Neural cell (in vitro differentiated cells): Measurements from ENCODE around the gene S100P. TPM values are rescaled to one million over a fixed set of nuclear protein-coding genes. Genes with fewer than 3 reads are reported as not detected.
A peak's percentile ranks its signal among the peaks of the same experiment; 100 is the strongest.

Source experiments
- H2AFZ ChIP-seq: fragments of 200-600, 300-800 bp; sonication (generic), shearing (Covaris generic); 2 replicates; pipeline ENCODE4 v1.6.0; 2014; ENCODE audit warnings: low read depth, mild to moderate bottlenecking, antibody characterized with exemption, low read length, moderate library complexity
- H3F3A ChIP-seq: fragments of 200-600 bp; shearing (Covaris generic); 2 replicates; pipeline ENCODE4 v1.6.1; 2016; ENCODE audit warnings: mild to moderate bottlenecking, moderate library complexity, mixed read lengths, antibody characterized with exemption, low read length; ENCODE audit not compliant: insufficient read depth, poor library complexity, severe bottlenecking
- H3K27ac ChIP-seq: fragments of 200-600, 300-800 bp; sonication (generic), shearing (Covaris generic); 2 replicates; pipeline ENCODE4 v1.5.1; 2014; ENCODE audit warnings: mild to moderate bottlenecking, low read length, moderate library complexity
- H3K27me3 ChIP-seq: fragments of 300-800, 200-600 bp; sonication (generic), shearing (Covaris generic); 2 replicates; pipeline ENCODE4 v1.6.0; 2014; ENCODE audit warnings: mild to moderate bottlenecking, low read depth, low read length, moderate library complexity; ENCODE audit not compliant: insufficient read depth
- H3K36me3 ChIP-seq: fragments of 300-800, 200-600 bp; sonication (generic), shearing (Covaris generic); 2 replicates; pipeline ENCODE4 v1.5.1; 2014; ENCODE audit warnings: mild to moderate bottlenecking, antibody characterized with exemption, low read length, moderate library complexity; ENCODE audit not compliant: insufficient read depth
- H3K4me2 ChIP-seq: fragments of 300-800, 200-600 bp; sonication (generic), shearing (Covaris generic); 2 replicates; pipeline ENCODE4 v1.6.0; 2014; ENCODE audit warnings: mild to moderate bottlenecking, low read length
- H3K4me3 ChIP-seq: fragments of 300-800, 200-600 bp; sonication (generic), shearing (Covaris generic); 2 replicates; pipeline ENCODE4 v1.5.1; 2014; ENCODE audit warnings: mild to moderate bottlenecking, low read length, moderate library complexity
- H3K79me2 ChIP-seq: fragments of 200-600 bp; shearing (Covaris generic); replicated peaks from 2 replicates; pipeline ENCODE4 v1.6.0; 2014; ENCODE audit warnings: mild to moderate bottlenecking, low read length, moderate library complexity; ENCODE audit not compliant: insufficient read depth
- H3K9ac ChIP-seq: fragments of 300-800, 200-600 bp; sonication (generic), shearing (Covaris generic); 2 replicates; pipeline ENCODE4 v1.6.1; 2016; ENCODE audit warnings: mild to moderate bottlenecking, low read length, mixed read lengths
- H3K9me2 ChIP-seq: fragments of 200-600 bp; shearing (Covaris generic); 2 replicates; pipeline ENCODE4 v1.6.1; 2016; ENCODE audit warnings: mild to moderate bottlenecking, low read length, mixed read lengths; ENCODE audit not compliant: insufficient read depth
- H3K9me3 ChIP-seq: fragments of 200-600, 300-800 bp; sonication (generic), shearing (Covaris generic); 2 replicates; pipeline ENCODE4 v1.6.1; 2016; ENCODE audit warnings: mild to moderate bottlenecking, mixed run types, low read length, moderate library complexity, mixed read lengths
- H4K20me1 ChIP-seq: fragments of 200-600 bp; shearing (Covaris generic); 2 replicates; pipeline ENCODE4 v1.6.1; 2016; ENCODE audit warnings: mild to moderate bottlenecking, mixed run types; ENCODE audit not compliant: insufficient read depth
- CTCF ChIP-seq: fragments of 450-650 bp; IDR thresholded peaks from 2 replicates; pipeline ENCODE4 v1.5.1; 2014; ENCODE audit warnings: antibody characterized with exemption, mild to moderate bottlenecking, moderate library complexity; ENCODE audit not compliant: poor library complexity, severe bottlenecking
- EP300 ChIP-seq: fragments of 450-650 bp; conservative IDR thresholded peaks from 2 replicates; pipeline ENCODE4 v1.6.1; 2014; ENCODE audit warnings: antibody characterized with exemption, mild to moderate bottlenecking, moderate library complexity; ENCODE audit not compliant: poor library complexity, severe bottlenecking
- EZH2 ChIP-seq: fragments of 200-600, 300-800 bp; shearing (Covaris generic), sonication (generic); IDR thresholded peaks from 2 replicates; pipeline ENCODE4 v1.6.1; 2014; ENCODE audit warnings: antibody characterized with exemption, low read length, borderline replicate concordance, mild to moderate bottlenecking; ENCODE audit not compliant: insufficient read depth, poor library complexity, severe bottlenecking
- MXI1 ChIP-seq: fragments of 450-650 bp; conservative IDR thresholded peaks from 2 replicates; pipeline ENCODE4 v1.6.1; 2014; ENCODE audit warnings: antibody characterized with exemption, mild to moderate bottlenecking; ENCODE audit not compliant: poor library complexity, severe bottlenecking
- POLR2AphosphoS5 ChIP-seq: IDR thresholded peaks from 2 replicates; pipeline ENCODE4 v1.6.1; 2012
- RAD21 ChIP-seq: fragments of 450-650 bp; conservative IDR thresholded peaks from 2 replicates; pipeline ENCODE4 v1.6.1; 2014; ENCODE audit warnings: antibody characterized with exemption, mild to moderate bottlenecking, moderate library complexity
- REST ChIP-seq: IDR thresholded peaks from 2 replicates; pipeline ENCODE4 v1.6.1; 2012; ENCODE audit warnings: borderline replicate concordance
- SMC3 ChIP-seq: fragments of 450-650 bp; conservative IDR thresholded peaks from 2 replicates; pipeline ENCODE4 v1.6.1; 2014; ENCODE audit warnings: antibody characterized with exemption, mild to moderate bottlenecking, moderate library complexity; ENCODE audit not compliant: poor library complexity
- TAF1 ChIP-seq: IDR thresholded peaks from 2 replicates; pipeline ENCODE4 v1.6.1; 2012; ENCODE audit warnings: low read depth
- polyA plus RNA-seq: library from polyadenylated mRNA; depleted of rRNA; stranded (reverse); fragments of >200 nt; gene quantifications from 2 replicates; pipeline ENCODE4 v1.2.3, GENCODE V29; 2014

The S100P gene
- polyA plus RNA-seq, 1 donor from 2014 or later, result not detected

GRCh38 chr4:6705646-6706045 lies 12.0 kb downstream of the S100P start:
- Histone ChIP-seq H3K9me3 (no peaks in the 10 kb centered on the region), H3K27me3 (no peaks in the 10 kb centered on the region)

GRCh38 chr4:6706173-6706572 lies 12.5 kb downstream of the S100P start:
- peaks cover 15% of the 10 kb centered on the region for H3K36me3 ChIP-seq
- peak overlapping the region; percentile 93 for H3K4me3 ChIP-seq
- no peak overlapping the region for H3K27ac ChIP-seq
- H3K9me3 ChIP-seq, result no peaks in the 10 kb centered on the region
- H3K4me2 ChIP-seq, result peak overlapping the region; percentile 8
- peaks cover 10% of the 10 kb centered on the region for H3F3A ChIP-seq
- H3K79me2 ChIP-seq, result peaks cover 54% of the 10 kb centered on the region
- H3K27me3 ChIP-seq, result no peaks in the 10 kb centered on the region
- H4K20me1 ChIP-seq, result no peaks in the 10 kb centered on the region
- H3K9ac ChIP-seq, result no peak overlapping the region
- H3K9me2 ChIP-seq, result no peaks in the 10 kb centered on the region
- H2AFZ ChIP-seq, result no peak overlapping the region
- TF ChIP-seq RAD21, result no peak
- TF ChIP-seq CTCF, result no peak
- TF ChIP-seq REST, result no peak
- no peak for TF ChIP-seq POLR2AphosphoS5
- no peak for TF ChIP-seq SMC3
- TF ChIP-seq MXI1, result no peak
- no peak for TF ChIP-seq EP300

More at GRCh38 chr4:6705646-6706045, 12.0 kb downstream of the S100P start:
- Histone ChIP-seq H3K9ac (no peak overlapping the region), H3K4me2 (no peak overlapping the region), H3F3A (peaks cover 6% of the 10 kb centered on the region), H4K20me1 (no peaks in the 10 kb centered on the region), H3K27ac (no peak overlapping the region), H3K36me3 (peaks cover 15% of the 10 kb centered on the region), H3K4me3 (peak overlapping the region; percentile 93), H2AFZ (no peak overlapping the region), H3K9me2 (no peaks in the 10 kb centered on the region), H3K79me2 (peaks cover 54% of the 10 kb centered on the region)
- TF ChIP-seq MXI1 (no peak), SMC3 (no peak), TAF1 (no peak), POLR2AphosphoS5 (no peak), REST (no peak), EP300 (no peak), RAD21 (no peak), EZH2 (no peak), CTCF (no peak)
